ENCODE data around the gene MRPL52.

MRPL52 gene

DNA sequence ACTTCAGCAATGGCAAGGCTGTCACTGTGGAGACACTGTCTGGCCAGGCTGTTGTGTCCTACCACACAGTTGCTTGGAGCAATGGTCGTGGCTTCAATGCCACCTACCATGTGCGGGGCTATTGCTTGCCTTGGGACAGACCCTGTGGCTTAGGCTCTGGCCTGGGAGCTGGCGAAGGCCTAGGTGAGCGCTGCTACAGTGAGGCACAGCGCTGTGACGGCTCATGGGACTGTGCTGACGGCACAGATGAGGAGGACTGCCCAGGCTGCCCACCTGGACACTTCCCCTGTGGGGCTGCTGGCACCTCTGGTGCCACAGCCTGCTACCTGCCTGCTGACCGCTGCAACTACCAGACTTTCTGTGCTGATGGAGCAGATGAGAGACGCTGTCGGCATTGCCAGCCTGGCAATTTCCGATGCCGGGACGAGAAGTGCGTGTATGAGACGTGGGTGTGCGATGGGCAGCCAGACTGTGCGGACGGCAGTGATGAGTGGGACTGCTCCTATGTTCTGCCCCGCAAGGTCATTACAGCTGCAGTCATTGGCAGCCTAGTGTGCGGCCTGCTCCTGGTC, 46.1 kb downstream of the MRPL52 start:
- Histone ChIP-seq H3K36me3 (ENCODE audit: control insufficient read depth, insufficient read depth, low read length) (peaks cover 13% of the 10 kb centered on the region), H3K27me3 (ENCODE audit: control insufficient read depth, insufficient read depth, low read length) (no peaks in the 10 kb centered on the region)

DNA sequence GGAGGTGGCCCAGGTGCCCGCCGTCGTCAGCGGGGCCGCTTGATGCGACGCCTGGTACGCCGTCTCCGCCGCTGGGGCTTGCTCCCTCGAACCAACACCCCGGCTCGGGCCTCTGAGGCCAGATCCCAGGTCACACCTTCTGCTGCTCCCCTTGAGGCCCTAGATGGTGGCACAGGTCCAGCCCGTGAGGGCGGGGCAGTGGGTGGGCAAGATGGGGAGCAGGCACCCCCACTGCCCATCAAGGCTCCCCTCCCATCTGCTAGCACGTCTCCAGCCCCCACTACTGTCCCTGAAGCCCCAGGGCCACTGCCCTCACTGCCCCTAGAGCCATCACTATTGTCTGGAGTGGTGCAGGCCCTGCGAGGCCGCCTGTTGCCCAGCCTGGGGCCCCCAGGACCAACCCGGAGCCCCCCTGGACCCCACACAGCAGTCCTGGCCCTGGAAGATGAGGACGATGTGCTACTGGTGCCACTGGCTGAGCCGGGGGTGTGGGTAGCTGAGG, 47.4 kb downstream of the MRPL52 start:
- H3K27me3 ChIP-seq (ENCODE audit: control insufficient read depth, insufficient read depth, low read length), result peaks cover 3% of the 10 kb centered on the region; the same call in 1 of the 2 replicates
- H3K36me3 ChIP-seq (ENCODE audit: control insufficient read depth, insufficient read depth, low read length), result peaks cover 13% of the 10 kb centered on the region
- H3K9me3 ChIP-seq (ENCODE audit: control insufficient read depth, insufficient read depth, low read length), result no peaks in the 10 kb centered on the region
- no peak overlapping the region for H3K27ac ChIP-seq (ENCODE audit: low read depth, low read length)
- H3K4me1 ChIP-seq (ENCODE audit: control insufficient read depth, insufficient read depth, low read length), result peaks cover 4% of the 10 kb centered on the region
- no peak overlapping the region for H3K9ac ChIP-seq (ENCODE audit: low read depth, low read length)
- no peak overlapping the region for H3K4me3 ChIP-seq (ENCODE audit: low read depth, low read length)

More for the DNA sequence above, 46.1 kb downstream of the MRPL52 start:
- Histone ChIP-seq H3K27ac (ENCODE audit: low read depth, low read length) (no peak overlapping the region), H3K9me3 (ENCODE audit: control insufficient read depth, insufficient read depth, low read length) (no peaks in the 10 kb centered on the region), H3K4me3 (ENCODE audit: low read depth, low read length) (no peak overlapping the region), H3K9ac (ENCODE audit: low read depth, low read length) (no peak overlapping the region), H3K4me1 (ENCODE audit: control insufficient read depth, insufficient read depth, low read length) (peaks cover 6% of the 10 kb centered on the region)

DNA sequence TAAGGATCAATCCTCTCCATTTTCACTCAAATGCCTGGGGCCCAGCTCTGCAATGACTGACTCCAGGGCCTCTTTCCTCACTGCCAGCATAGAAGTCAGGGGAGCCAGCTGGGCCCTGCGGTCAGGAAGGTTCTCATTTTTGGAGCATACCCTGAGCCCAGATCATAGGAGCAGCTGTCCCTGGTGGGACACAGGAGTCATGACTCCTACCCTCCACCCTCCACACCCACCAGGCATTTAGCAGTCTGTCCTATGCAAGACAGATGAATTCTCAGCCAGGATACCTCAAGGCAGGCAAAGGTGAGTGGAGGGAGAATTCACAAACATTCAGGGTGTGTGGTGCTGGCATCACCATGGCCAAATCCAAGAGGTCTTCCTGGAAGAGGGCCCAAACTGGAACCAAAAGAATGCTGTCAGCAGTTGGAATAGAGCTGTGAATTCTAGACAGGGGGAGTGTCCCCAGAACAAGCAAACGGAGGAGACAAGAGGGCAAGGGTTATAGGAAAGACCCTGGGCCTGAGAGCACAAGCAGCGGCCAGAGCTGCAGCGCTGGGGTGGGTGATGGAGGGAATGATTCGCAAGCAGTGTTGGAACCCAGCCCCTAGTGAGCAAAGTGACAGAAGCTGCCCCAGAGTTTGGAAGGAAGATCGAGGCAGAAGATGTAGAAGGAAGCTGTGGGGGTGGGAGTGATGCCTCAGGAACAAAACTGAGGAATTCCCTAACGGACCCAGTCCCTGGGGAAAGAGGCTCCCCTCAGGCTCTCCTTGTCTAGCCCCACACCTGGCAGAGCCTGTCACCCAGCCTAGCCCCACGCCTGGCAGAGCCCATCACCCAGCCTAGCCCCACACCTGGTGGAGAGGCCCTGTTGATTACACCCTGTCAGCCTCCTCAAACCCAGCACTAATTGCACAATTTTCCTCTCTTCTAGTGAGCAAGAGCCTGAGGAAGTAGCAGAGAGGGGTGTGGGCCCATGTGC, 48.9 kb downstream of the MRPL52 start:
- peaks cover 13% of the 10 kb centered on the region for H3K36me3 ChIP-seq (ENCODE audit: control insufficient read depth, insufficient read depth, low read length)
- no peaks in the 10 kb centered on the region for H3K9me3 ChIP-seq (ENCODE audit: control insufficient read depth, insufficient read depth, low read length)

DNA sequence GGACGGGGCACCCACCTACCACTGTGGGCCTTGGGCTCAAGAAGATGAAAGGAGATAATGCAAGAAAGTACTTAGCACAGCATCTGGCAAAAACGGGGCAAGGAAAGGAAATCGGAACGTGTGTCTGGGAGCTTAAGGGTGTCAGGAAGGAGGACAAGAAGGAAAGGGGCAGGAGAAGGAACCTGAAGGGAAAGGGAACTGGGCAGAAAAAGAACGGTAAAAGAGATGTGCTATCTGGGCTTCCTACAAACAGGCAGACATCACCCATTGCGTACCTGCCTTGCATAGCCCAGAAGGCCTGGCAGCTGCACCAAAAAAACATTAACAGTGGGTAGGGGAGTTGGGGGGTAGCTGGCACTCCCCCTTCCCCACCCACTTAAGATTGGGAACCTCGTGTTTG, 52.4 kb downstream of the MRPL52 start:
- Histone ChIP-seq H3K4me3 (ENCODE audit: low read depth, low read length) (no peak overlapping the region), H3K27ac (ENCODE audit: low read depth, low read length) (peak overlapping the region; percentile 55), H3K9me3 (ENCODE audit: control insufficient read depth, insufficient read depth, low read length) (no peaks in the 10 kb centered on the region), H3K9ac (ENCODE audit: low read depth, low read length) (no peak overlapping the region), H3K4me1 (ENCODE audit: control insufficient read depth, insufficient read depth, low read length) (peaks cover 23% of the 10 kb centered on the region), H3K27me3 (ENCODE audit: control insufficient read depth, insufficient read depth, low read length) (peaks cover 35% of the 10 kb centered on the region), H3K36me3 (ENCODE audit: control insufficient read depth, insufficient read depth, low read length) (no peaks in the 10 kb centered on the region)

More for the DNA sequence above, 48.9 kb downstream of the MRPL52 start:
- H3K4me1 ChIP-seq (ENCODE audit: control insufficient read depth, insufficient read depth, low read length), result peaks cover 14% of the 10 kb centered on the region
- no peak overlapping the region for H3K9ac ChIP-seq (ENCODE audit: low read depth, low read length)
- H3K27ac ChIP-seq (ENCODE audit: low read depth, low read length), result no peak overlapping the region
- no peak overlapping the region for H3K4me3 ChIP-seq (ENCODE audit: low read depth, low read length)
- H3K27me3 ChIP-seq (ENCODE audit: control insufficient read depth, insufficient read depth, low read length), result peaks cover 9% of the 10 kb centered on the region

GRCh38 chr14:22882529-22883172, 53.0 kb downstream of the MRPL52 start:
- Histone ChIP-seq H3K9ac (ENCODE audit: low read depth, low read length) (peak overlapping the region; percentile 42; the same call in 1 of the 2 replicates), H3K27me3 (ENCODE audit: control insufficient read depth, insufficient read depth, low read length) (peaks cover 35% of the 10 kb centered on the region), H3K4me3 (ENCODE audit: low read depth, low read length) (peak overlapping the region; percentile 42), H3K4me1 (ENCODE audit: control insufficient read depth, insufficient read depth, low read length) (peaks cover 23% of the 10 kb centered on the region), H3K9me3 (ENCODE audit: control insufficient read depth, insufficient read depth, low read length) (no peaks in the 10 kb centered on the region), H3K27ac (ENCODE audit: low read depth, low read length) (peak overlapping the region; percentile 55), H3K36me3 (ENCODE audit: control insufficient read depth, insufficient read depth, low read length) (no peaks in the 10 kb centered on the region)

GRCh38 chr14:22883173-22883976, 53.7 kb downstream of the MRPL52 start, which contains the start of gene REM2:
REM2 (plus strand) TSS chr14:22883222; CDS start chr14:22883288, 66 bp downstream.
- Histone ChIP-seq H3K4me1 (ENCODE audit: control insufficient read depth, insufficient read depth, low read length) (peaks cover 23% of the 10 kb centered on the region), H3K9ac (ENCODE audit: low read depth, low read length) (peak within 1 kb of the TSS; percentile 42; the same call in 1 of the 2 replicates), H3K36me3 (ENCODE audit: control insufficient read depth, insufficient read depth, low read length) (no peaks in the 10 kb centered on the region), H3K27ac (ENCODE audit: low read depth, low read length) (peak within 1 kb of the TSS; percentile 55), H3K4me3 (ENCODE audit: low read depth, low read length) (peak within 1 kb of the TSS; percentile 48), H3K9me3 (ENCODE audit: control insufficient read depth, insufficient read depth, low read length) (no peaks in the 10 kb centered on the region), H3K27me3 (ENCODE audit: control insufficient read depth, insufficient read depth, low read length) (peaks cover 35% of the 10 kb centered on the region)

DNA sequence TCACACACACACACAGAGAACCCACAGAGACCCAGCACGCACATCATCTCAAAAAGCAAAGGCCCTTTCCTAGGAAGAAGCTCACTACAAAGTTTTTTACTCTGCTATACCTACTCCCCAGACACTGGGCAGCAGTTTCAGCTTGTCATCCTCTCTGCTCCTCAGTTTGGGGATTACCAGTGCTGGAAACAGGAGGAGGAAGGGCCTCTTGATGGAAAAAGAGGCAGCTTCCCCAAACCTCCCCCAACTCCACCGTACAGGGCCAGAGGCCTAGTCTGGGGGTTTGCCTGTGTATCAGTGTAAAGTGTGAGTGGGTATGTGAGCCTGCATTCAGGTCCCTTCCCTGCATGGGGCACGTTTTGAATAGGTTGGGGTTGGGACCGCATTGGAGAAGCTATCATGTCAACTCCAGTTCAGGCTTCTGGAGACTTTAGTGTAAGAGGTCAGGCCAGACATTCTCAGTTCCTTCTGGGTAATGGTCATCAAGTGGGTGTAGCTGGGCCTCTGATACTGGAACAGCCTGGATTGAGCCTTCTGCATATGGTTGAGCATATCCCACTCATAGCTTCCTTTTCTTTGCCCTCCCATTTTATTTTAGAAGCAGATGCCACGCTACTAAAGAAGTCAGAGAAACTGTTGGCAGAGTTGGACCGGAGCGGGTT, 54.5 kb downstream of the MRPL52 start:
- H3K9ac ChIP-seq (ENCODE audit: low read depth, low read length), result no peak overlapping the region

More for the DNA sequence above, 54.5 kb downstream of the MRPL52 start:
- H3K27me3 ChIP-seq (ENCODE audit: control insufficient read depth, insufficient read depth, low read length), result peaks cover 35% of the 10 kb centered on the region
- no peak overlapping the region for H3K27ac ChIP-seq (ENCODE audit: low read depth, low read length)
- no peak overlapping the region for H3K4me3 ChIP-seq (ENCODE audit: low read depth, low read length)
- peaks cover 23% of the 10 kb centered on the region for H3K4me1 ChIP-seq (ENCODE audit: control insufficient read depth, insufficient read depth, low read length)
- no peaks in the 10 kb centered on the region for H3K36me3 ChIP-seq (ENCODE audit: control insufficient read depth, insufficient read depth, low read length)
- no peaks in the 10 kb centered on the region for H3K9me3 ChIP-seq (ENCODE audit: control insufficient read depth, insufficient read depth, low read length)

Measured in HUES48 (cell line).